ENCODE results near the gene TERT.

TERT gene

GRCh38 chr5:1215320-1216096, 79.4 kb downstream of the TERT start:
- DNase-seq: no peak

DNA sequence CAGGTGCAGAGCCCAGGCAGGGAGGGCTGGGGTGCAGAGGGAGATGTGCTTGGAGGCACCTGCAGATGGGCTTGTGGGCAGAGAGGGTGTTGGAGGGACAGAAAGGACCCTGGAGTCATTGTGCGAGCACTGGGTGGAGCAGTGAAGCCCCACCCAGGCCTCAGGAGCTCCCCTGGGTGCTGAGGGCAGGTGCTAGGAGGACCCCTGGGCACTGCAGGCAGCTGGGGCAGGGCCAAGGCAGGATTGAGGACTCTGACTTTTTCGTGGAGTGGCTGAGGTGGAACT, 80.0 kb downstream of the TERT start:
- DNase-seq: no peak

GRCh38 chr5:1214163-1214935, 80.5 kb downstream of the TERT start:
- no peak for DNase-seq

DNA sequence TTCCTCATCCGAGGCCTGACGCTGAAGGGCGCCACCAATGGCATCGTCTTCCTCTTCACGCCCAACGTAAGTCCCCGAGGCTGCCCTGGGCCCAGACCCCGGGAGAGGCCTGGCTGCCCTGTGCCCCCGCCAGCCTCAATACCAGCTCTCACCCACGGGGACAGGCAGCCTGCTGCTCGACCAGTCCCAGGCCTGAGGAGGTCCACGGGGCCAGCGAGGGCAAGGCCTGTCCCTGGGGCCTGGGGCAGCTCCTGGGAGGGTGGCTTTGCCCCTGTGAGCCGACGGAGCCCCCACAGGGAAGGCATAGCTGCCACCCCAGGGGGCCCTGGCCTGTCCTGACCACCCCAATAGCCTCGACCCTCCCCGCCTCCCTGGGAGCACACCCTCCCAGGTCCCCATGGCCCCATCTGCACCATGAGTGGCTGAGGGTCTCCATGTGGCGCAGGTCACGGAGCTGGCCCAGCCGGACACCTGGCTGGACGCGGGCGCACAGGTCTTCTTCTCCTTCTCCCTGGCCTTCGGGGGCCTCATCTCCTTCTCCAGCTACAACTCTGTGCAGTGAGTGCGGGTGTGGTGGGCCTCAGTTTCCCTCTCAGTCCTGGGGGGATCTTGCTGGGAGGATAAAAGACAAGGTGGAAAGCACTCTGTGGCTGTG, 81.2 kb downstream of the TERT start:
- DNase-seq: no peak

DNA sequence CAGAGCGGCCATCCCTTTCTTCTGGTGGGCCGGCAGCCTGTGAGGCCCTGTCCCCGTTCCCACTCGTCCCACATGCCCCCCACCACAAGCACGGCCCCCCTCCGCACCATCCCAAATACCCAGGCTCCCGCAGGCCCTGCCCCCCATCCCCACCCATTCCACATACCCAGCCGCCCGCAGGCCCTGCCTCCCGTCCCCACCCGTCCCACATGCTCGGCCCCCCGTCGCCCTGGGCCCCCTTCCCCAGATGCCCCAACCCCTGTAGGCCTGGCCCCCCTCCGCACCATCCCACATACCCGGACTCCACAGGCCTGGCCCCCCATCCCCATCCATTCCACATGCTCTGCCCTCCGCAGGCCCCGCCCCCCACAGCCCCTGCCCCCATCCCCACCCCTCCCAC, 82.0 kb downstream of the TERT start:
- no peak for DNase-seq

DNA sequence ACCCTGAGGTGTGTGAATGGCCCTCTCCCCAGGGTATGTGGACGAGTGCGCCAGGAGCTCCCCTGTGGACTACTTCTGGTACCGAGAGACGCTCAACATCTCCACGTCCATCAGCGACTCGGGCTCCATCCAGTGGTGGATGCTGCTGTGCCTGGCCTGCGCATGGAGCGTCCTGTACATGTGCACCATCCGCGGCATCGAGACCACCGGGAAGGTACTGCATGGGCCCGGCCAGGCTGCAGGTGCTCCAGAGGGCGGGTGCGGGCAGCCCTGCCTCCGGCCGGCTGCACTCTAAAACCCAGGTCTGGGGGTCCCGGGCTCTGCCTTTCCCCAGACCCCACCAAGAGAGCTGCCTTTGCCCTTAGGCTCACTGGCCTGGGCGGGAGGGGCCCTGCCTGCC, 82.6 kb downstream of the TERT start:
- DNase-seq: no peak

DNA sequence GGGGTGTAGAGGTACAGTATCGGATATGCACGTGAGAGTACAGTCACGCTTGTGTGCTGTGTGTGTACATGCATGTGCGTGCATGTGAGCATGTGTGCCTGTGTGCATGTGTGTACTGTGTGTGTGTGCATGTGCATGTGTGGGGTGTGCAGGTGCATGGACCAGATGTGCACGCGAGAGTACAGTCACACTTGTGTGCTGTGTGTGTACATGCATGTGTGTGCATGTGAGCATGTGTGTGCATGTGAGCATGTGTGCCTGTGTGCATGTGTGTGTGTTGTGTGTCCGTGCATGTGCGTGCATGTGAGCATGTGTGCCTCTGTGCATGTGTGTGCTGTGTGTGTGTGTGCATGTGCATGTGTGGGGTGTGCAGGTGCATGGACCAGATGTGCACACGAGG, 83.2 kb downstream of the TERT start:
- no peak for DNase-seq

DNA sequence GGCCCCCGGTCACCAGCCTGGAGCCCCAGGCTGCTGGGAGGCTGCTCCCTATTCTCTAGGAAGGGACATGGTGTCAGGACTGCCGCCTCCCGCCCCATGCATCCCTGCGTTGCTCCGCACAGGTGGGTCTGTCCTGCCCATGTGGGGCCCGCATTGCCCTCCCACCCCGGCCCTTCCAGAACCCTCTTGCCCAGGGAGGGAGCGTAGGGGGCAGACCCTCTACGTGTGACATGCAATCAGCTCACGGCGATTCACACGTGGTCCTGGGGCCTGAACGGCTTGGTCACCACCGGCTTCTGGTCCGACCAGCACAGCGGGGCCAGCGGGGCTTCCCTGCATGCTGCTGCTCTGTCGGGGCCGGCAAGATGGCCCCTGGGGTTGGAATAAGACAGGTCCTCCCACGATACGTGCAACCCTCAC, 84.0 kb downstream of the TERT start:
- no peak for DNase-seq

DNA sequence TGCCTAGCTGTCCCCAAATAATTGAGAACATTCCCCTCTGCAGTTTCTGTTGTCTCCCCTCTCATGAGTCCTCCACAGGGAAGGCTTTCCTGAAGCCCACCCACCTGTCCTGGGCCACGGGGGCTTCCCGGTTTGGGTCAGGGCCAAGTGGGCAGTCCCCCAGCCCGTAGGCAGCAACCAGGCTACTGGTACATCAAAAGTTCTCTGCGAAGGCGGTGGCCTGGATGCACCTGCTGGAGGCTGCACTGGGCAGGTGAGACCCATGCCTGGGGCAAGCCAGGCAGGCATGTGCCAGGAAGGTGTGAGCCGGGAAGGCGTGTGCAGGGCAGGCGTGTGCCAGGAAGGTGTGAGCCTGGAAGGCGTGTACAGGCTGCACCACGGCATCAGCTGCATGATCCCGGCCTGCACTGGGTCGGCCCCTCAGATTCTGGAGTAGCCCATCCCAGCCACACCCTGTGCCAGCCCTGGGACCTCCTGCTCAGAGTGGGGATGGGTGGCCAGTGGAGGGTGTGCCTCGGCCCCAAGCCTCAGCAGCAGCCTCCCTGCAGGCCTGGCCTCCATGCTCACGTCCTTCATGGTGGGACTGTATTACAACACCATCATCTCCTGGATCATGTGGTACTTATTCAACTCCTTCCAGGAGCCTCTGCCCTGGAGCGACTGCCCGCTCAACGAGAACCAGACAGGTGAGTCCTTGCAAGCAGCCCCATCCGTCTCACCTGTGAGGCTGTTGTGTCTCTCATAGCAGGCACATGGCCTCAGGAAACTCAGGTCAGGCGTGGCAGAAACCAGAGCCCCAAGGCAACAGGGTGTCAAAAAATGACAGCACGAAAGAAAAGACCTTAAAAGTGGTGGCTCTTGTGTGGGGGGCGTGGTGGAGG, 84.7 kb downstream of the TERT start:
- DNase-seq: no peak

DNA sequence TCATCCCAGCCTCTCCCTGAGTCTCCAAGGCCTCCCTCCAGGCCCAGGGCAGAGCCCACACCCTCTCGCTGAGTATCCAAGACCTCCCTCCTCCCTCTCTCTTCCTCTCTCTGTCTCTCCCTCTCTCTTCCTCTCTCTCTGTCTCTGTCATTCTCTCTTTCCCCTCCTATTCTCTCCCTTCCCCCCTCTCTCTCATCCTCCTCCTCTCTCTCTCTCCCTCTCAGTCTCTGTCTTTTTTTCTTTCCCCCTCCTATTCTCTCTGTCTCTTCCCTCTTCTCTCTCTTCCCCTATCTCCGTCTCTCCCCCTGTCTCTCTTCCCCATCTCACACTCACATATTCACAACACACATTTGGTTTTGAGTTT, 85.4 kb downstream of the TERT start:
- DNase-seq: no peak

DNA sequence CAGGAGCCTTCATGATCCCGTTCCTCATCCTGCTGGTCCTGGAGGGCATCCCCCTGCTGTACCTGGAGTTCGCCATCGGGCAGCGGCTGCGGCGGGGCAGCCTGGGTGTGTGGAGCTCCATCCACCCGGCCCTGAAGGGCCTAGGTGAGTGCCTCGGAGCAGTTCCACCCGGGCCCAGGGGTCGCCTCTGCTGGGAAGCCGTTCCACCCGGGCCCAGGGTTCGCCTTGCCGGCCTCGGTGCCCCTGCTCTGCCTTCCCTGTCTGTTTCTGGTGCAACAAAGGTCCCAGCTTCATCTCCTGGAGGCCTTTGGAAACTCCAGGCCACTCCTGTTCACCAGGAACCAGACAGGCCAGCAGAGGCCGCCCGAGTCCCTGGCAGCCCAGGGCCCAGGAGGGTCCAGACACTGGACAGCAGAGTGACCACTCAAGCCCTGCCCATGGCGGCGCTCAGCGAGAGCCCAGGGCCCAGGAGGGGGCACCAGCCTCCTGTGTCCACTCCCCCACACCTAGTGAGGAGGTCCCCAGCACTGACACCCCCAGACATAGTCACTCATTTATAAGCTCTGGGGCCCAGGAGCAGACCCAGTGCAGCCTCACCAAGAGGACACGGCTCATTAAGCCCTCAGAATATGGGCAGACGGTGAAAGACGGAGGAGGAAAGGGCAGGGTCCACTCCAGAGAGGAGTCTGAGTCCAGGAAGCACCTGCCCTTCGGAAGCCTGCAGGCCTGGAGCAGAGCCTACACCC, 86.0 kb downstream of the TERT start:
- no peak for DNase-seq

- no peak for DNase-seq
Measured at GRCh38 chr5:1208221-1208742, 86.6 kb downstream of the TERT start.

GRCh38 chr5:1207555-1207954, 87.3 kb downstream of the TERT start:
- DNase-seq: no peak

GRCh38 chr5:1206521-1207412, 88.1 kb downstream of the TERT start:
- no peak for DNase-seq

- no peak for DNase-seq
Measured at GRCh38 chr5:1205255-1206180, 89.3 kb downstream of the TERT start.

DNA sequence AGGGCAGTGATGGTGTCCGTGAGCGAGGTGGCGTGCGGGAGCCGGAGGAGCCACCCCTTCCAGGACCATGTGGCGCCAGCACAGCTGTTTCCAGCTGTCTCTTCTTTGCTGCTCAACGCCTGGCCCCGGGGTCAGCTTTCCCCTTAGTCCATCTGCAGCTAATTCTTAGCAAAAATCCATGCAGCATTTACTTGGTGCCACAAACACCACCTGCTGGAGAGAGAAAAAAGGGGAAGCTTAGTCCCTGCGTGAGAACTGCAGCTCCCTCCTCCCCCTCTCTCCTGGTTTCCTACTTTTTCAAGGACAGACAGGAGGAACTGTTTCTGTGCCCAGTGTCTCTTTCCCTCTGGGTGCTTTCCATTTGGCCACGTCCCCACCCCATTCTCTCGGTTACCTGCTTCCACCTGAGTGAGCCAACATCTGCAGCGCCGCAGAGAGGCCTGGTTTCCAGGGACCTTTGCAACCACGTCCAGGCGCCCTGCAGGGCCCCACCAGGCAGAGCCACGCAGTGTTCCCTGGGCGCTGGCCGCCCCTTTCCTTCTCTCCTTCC, 90.1 kb downstream of the TERT start:
- no peak for DNase-seq

DNA sequence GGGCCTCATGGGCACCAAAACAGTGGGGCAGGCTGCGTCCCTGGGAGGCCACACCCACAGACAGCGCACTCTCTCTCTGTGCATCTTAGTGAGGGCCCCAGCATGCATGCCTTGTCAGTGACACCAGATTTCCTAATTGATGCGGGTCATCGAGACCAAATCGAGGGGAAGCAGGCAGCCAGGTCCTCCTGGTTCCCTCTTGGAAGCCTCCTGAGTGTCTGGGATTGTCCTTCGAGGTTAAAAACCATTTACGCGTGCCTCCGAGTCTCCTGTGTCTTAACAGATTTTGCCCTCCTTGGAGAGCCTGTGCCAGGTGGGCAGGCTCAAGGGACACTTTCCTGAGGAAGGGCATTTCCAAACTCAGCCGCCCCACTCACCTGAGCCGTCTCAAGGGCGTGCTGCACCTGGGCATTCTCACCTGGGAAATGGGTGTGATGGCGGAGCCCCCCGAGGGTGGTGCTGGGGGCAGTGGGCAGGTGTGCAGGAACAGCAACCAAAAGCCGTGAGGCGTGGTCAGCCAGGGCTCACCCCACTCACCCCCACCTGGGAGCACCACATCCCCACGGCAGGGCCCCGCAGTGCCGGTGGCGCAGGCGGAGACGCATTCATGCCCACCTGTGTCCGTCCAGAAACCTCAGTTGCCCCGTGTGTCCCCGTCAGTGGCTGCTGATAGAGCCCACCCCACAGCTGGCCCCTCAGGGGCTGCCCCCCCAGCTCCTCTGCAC, 90.7 kb downstream of the TERT start:
- DNase-seq: no peak

DNA sequence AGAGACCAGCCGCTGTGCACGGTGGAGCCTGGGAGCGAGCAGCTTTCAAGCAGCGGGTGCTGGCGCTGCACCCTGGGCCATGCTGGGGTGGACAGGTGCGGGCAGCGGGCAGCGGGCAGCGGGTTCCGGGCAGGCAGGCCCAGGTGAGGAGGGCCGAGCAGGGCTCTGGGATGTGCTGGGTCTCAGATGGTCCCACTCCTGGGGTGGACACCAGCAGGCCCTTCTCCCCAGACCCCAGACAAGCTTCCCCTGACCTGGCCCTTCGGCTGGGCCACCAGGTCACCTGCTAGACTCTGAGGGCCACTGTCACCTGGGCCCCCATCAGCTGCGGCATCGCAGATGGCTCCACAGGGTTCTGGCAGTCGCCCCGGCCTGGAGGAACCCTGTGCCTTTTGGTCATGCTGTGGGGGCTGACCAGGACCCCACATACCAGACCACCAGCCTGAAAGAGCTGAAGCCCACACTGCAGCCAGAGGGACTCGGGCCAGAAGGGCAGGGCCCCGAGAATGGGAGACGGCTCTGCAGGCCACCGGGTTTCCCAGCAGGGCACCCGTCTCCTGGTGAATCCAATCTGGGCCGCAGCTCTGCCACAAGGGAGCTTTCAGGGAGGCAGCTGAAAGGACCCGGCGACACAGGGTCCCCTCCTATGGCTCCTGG, 91.4 kb downstream of the TERT start:
- no peak for DNase-seq

Measured in activated CD4-positive, alpha-beta T cell treated with anti-CD3 and anti-CD28 coated beads, Interleukin-2, Interleukin-6, amounts not matched to agents 100 ng/mL and 50 ng/mL, durations not matched to agents 16 hours and 8 hours (primary cell).